ENCODE measurements around the gene ZNF469.

Gene ZNF469

DNA sequence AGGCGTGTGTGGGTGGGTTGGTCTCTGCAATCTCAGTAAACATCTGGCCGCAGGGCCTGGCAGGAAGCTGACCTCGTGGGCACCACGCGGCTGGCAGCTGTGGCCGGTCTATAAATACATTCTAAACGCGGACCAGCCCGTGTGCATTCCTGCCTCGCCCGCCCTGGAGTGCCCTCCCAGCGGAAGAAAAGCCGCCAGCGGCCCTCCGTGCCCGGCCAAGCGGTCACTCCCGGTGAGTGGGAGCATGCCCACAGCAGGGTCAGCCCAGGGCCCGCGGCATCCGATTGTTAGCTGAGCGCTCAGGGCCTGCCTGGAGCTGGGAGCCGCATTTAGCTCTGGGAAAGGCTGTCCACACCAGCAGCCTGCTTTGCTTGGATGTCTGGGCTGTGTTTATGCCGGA lies 10.3 kb downstream of the ZNF469 start:
- Histone ChIP-seq H3K4me1 (ENCODE audit: control insufficient read depth, low read depth, low read length) (no peaks in the 10 kb centered on the region), H3K27me3 (ENCODE audit: control insufficient read depth, insufficient read depth, low read length) (no peaks in the 10 kb centered on the region), H3K4me3 (ENCODE audit: low read length) (no peak overlapping the region), H3K9ac (ENCODE audit: low read length) (no peak overlapping the region), H3K9me3 (ENCODE audit: control insufficient read depth, low read depth, low read length) (no peaks in the 10 kb centered on the region), H3K27ac (ENCODE audit: low read length) (no peak overlapping the region), H3K36me3 (ENCODE audit: control insufficient read depth, low read depth, low read length) (no peaks in the 10 kb centered on the region)

- Histone ChIP-seq H3K9me3 (ENCODE audit: control insufficient read depth, low read depth, low read length) (no peaks in the 10 kb centered on the region), H3K4me1 (ENCODE audit: control insufficient read depth, low read depth, low read length) (no peaks in the 10 kb centered on the region), H3K27me3 (ENCODE audit: control insufficient read depth, insufficient read depth, low read length) (no peaks in the 10 kb centered on the region), H3K36me3 (ENCODE audit: control insufficient read depth, low read depth, low read length) (no peaks in the 10 kb centered on the region), H3K4me3 (ENCODE audit: low read length) (no peak overlapping the region), H3K9ac (ENCODE audit: low read length) (no peak overlapping the region), H3K27ac (ENCODE audit: low read length) (no peak overlapping the region)
Measured at GRCh38 chr16:88393571-88393970, 10.8 kb downstream of the ZNF469 start.

DNA sequence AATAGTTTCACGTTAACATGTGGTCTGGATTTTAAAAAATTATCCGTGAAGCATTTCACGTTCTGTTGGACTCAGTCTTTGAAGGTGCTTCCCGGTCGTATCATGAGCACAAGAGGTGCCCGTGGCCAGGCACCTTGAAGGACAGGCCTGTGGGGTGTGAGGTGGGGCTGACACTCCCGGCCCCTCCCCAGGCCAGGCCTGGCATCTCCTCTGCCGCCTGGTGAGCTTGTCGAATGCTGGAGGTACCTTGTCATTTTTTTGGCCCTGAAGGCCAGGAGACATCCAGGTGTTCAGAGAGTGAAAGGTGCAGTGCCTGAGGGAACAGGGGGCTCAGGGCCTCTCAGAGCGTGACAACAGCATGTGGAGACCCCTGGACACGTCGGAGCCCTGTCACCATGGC lies 11.7 kb downstream of the ZNF469 start:
- Histone ChIP-seq H3K4me3 (ENCODE audit: low read length) (no peak overlapping the region), H3K4me1 (ENCODE audit: control insufficient read depth, low read depth, low read length) (no peaks in the 10 kb centered on the region), H3K9me3 (ENCODE audit: control insufficient read depth, low read depth, low read length) (no peaks in the 10 kb centered on the region), H3K9ac (ENCODE audit: low read length) (no peak overlapping the region), H3K27ac (ENCODE audit: low read length) (no peak overlapping the region), H3K36me3 (ENCODE audit: control insufficient read depth, low read depth, low read length) (no peaks in the 10 kb centered on the region), H3K27me3 (ENCODE audit: control insufficient read depth, insufficient read depth, low read length) (no peaks in the 10 kb centered on the region)

DNA sequence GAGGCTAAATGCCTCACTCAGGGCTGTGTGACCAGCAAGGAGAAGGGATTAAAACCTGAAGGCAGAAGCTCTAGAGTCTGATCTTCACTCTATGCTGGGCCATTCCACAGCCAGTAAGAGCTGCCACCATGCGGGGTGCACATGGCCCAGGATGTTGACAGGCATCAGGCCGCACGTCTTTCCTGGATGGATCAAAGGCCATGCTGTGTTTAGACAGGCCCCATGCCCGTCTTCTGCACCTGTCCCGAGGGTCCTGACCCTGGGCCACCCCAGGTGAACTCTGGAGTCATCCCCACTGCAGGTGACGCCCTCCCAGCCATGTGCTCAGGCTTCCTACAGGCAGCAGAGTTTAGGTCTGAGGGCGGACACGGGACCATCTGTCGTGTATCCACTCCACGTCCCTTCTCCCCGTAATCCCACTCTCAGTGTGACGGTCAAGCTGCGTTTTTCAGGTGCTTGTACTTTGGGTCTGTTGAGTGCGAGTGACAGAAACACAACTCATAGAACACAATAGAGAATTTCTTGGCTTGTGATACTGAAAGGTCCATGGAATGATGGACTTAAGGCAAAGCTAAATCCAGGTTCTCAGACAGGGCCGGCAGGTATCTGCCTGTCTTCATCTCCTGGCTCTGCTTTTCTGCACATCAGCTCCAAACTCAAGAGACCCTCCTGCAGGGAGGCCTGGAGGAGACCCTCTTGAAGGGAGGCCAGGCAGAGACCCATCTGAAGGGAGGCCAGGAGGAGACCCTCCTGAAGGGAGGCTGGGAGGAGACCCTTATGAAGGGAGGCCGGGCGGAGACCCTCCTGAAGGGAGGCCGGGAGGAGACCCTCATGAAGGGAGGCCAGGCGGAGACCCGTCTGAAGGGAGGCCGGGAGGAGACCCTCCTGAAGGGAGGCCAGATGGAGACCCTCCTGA lies 13.2 kb downstream of the ZNF469 start:
- H3K27me3 ChIP-seq (ENCODE audit: control insufficient read depth, insufficient read depth, low read length), result no peaks in the 10 kb centered on the region
- H3K27ac ChIP-seq (ENCODE audit: low read length), result no peak overlapping the region
- H3K9me3 ChIP-seq (ENCODE audit: control insufficient read depth, low read depth, low read length), result no peaks in the 10 kb centered on the region
- H3K9ac ChIP-seq (ENCODE audit: low read length), result no peak overlapping the region
- H3K4me1 ChIP-seq (ENCODE audit: control insufficient read depth, low read depth, low read length), result no peaks in the 10 kb centered on the region
- H3K36me3 ChIP-seq (ENCODE audit: control insufficient read depth, low read depth, low read length), result no peaks in the 10 kb centered on the region
- H3K4me3 ChIP-seq (ENCODE audit: low read length), result no peak overlapping the region

DNA sequence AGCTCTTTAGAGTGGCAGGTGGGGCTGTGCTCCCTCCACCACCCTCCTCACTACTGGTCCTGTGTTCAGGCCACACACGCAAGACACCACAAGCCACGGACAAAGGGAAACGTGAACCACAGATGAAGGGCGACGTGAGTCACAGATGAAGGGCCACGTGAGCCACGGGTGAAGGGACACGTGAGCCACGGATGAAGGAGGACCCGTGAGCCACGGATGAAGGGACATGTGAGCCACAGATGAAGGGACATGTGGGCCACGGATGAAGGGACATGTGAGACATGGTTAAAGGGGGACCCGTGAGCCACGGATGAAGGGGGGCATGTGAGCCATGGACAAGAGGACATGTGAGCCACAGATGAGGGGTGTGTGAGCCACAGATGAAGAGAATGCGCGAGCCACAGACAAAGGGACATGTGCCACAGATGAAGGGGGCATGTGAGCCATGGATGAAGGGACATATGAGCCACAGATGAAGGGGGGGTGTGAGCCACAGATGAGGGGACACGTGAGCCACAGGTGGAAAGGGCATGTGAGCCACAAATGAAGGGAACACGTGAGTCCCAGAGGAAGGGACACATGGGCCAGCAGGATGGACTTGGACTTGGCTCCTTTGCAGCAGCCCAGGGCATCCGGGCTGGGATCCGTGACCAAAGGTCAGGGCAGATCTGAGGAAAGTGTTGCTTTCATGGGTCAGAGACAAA lies 15.6 kb downstream of the ZNF469 start:
- Histone ChIP-seq H3K36me3 (ENCODE audit: control insufficient read depth, low read depth, low read length) (no peaks in the 10 kb centered on the region), H3K9ac (ENCODE audit: low read length) (no peak overlapping the region), H3K27ac (ENCODE audit: low read length) (no peak overlapping the region)

GRCh38 chr16:88398874-88399178 lies 16.1 kb downstream of the ZNF469 start:
- Histone ChIP-seq H3K27ac (ENCODE audit: low read length) (no peak overlapping the region), H3K36me3 (ENCODE audit: control insufficient read depth, low read depth, low read length) (no peaks in the 10 kb centered on the region), H3K4me1 (ENCODE audit: control insufficient read depth, low read depth, low read length) (no peaks in the 10 kb centered on the region), H3K4me3 (ENCODE audit: low read length) (no peak overlapping the region), H3K9me3 (ENCODE audit: control insufficient read depth, low read depth, low read length) (no peaks in the 10 kb centered on the region), H3K9ac (ENCODE audit: low read length) (no peak overlapping the region), H3K27me3 (ENCODE audit: control insufficient read depth, insufficient read depth, low read length) (no peaks in the 10 kb centered on the region)

More for the DNA sequence above, 15.6 kb downstream of the ZNF469 start:
- no peaks in the 10 kb centered on the region for H3K9me3 ChIP-seq (ENCODE audit: control insufficient read depth, low read depth, low read length)
- no peak overlapping the region for H3K4me3 ChIP-seq (ENCODE audit: low read length)
- H3K4me1 ChIP-seq (ENCODE audit: control insufficient read depth, low read depth, low read length), result no peaks in the 10 kb centered on the region
- H3K27me3 ChIP-seq (ENCODE audit: control insufficient read depth, insufficient read depth, low read length), result no peaks in the 10 kb centered on the region

GRCh38 chr16:88400186-88400585 lies 17.4 kb downstream of the ZNF469 start:
- no peaks in the 10 kb centered on the region for H3K4me1 ChIP-seq (ENCODE audit: control insufficient read depth, low read depth, low read length)
- no peak overlapping the region for H3K9ac ChIP-seq (ENCODE audit: low read length)
- no peaks in the 10 kb centered on the region for H3K27me3 ChIP-seq (ENCODE audit: control insufficient read depth, insufficient read depth, low read length)
- no peak overlapping the region for H3K27ac ChIP-seq (ENCODE audit: low read length)
- no peak overlapping the region for H3K4me3 ChIP-seq (ENCODE audit: low read length)
- no peaks in the 10 kb centered on the region for H3K9me3 ChIP-seq (ENCODE audit: control insufficient read depth, low read depth, low read length)
- no peaks in the 10 kb centered on the region for H3K36me3 ChIP-seq (ENCODE audit: control insufficient read depth, low read depth, low read length)

GRCh38 chr16:88401604-88402246 lies 19.0 kb downstream of the ZNF469 start:
- no peak overlapping the region for H3K9ac ChIP-seq (ENCODE audit: low read length)
- H3K4me1 ChIP-seq (ENCODE audit: control insufficient read depth, low read depth, low read length), result no peaks in the 10 kb centered on the region
- H3K27me3 ChIP-seq (ENCODE audit: control insufficient read depth, insufficient read depth, low read length), result no peaks in the 10 kb centered on the region
- no peak overlapping the region for H3K27ac ChIP-seq (ENCODE audit: low read length)
- no peaks in the 10 kb centered on the region for H3K36me3 ChIP-seq (ENCODE audit: control insufficient read depth, low read depth, low read length)
- no peak overlapping the region for H3K4me3 ChIP-seq (ENCODE audit: low read length)
- H3K9me3 ChIP-seq (ENCODE audit: control insufficient read depth, low read depth, low read length), result no peaks in the 10 kb centered on the region

DNA sequence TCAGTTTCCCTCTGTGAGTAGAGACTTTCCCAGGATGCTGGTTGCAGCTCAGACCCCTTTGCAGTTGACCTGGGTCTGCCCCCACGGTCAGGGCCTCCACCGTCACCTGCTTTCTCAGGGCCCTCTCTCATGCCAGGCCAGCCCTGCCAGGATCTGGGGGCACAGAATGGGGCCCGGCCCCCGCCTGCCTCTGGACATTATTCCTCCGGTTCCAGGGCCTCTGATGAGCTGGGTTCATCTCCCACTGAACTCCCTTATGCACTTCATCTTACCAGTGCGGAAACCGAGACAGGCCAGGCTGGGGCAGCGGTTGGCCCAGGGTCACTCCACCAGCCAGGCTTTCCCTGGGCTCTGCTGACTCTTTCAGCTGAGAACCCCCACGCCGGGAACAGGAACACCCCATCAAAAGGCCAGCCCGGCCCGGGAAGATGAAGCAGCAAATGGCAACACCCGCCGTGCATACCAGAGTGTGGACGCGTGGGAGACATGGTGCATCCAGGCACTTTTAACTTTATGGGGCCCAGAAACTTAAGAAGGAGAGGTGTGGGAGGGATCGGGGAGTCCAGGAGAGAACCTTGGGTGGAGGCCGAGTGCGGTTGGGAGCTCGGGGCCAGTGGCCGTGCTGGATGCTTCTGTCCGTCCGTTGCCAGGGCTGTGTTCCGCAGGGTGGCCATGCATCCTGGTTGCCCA lies 19.9 kb downstream of the ZNF469 start:
- Histone ChIP-seq H3K36me3 (ENCODE audit: control insufficient read depth, low read depth, low read length) (no peaks in the 10 kb centered on the region), H3K27ac (ENCODE audit: low read length) (no peak overlapping the region), H3K27me3 (ENCODE audit: control insufficient read depth, insufficient read depth, low read length) (no peaks in the 10 kb centered on the region), H3K9ac (ENCODE audit: low read length) (no peak overlapping the region), H3K4me1 (ENCODE audit: control insufficient read depth, low read depth, low read length) (no peaks in the 10 kb centered on the region), H3K4me3 (ENCODE audit: low read length) (no peak overlapping the region), H3K9me3 (ENCODE audit: control insufficient read depth, low read depth, low read length) (no peaks in the 10 kb centered on the region)

- Histone ChIP-seq H3K4me3 (ENCODE audit: low read length) (no peak overlapping the region), H3K9ac (ENCODE audit: low read length) (no peak overlapping the region), H3K4me1 (ENCODE audit: control insufficient read depth, low read depth, low read length) (no peaks in the 10 kb centered on the region), H3K27me3 (ENCODE audit: control insufficient read depth, insufficient read depth, low read length) (no peaks in the 10 kb centered on the region), H3K36me3 (ENCODE audit: control insufficient read depth, low read depth, low read length) (no peaks in the 10 kb centered on the region), H3K9me3 (ENCODE audit: control insufficient read depth, low read depth, low read length) (no peaks in the 10 kb centered on the region), H3K27ac (ENCODE audit: low read length) (no peak overlapping the region)
Measured at GRCh38 chr16:88403794-88404581, 21.2 kb downstream of the ZNF469 start.

- Histone ChIP-seq H3K27ac (ENCODE audit: low read length) (no peak overlapping the region), H3K27me3 (ENCODE audit: control insufficient read depth, insufficient read depth, low read length) (no peaks in the 10 kb centered on the region), H3K4me1 (ENCODE audit: control insufficient read depth, low read depth, low read length) (no peaks in the 10 kb centered on the region), H3K36me3 (ENCODE audit: control insufficient read depth, low read depth, low read length) (no peaks in the 10 kb centered on the region), H3K9ac (ENCODE audit: low read length) (no peak overlapping the region), H3K4me3 (ENCODE audit: low read length) (no peak overlapping the region), H3K9me3 (ENCODE audit: control insufficient read depth, low read depth, low read length) (no peaks in the 10 kb centered on the region)
Measured at GRCh38 chr16:88404769-88405168, 22.0 kb downstream of the ZNF469 start.

Measured in iPS-18a (cell line).